ENCODE measurements around the gene RBM20. TPM values are rescaled to one million over a fixed set of nuclear protein-coding genes. Genes with fewer than 3 reads are reported as not detected.

RBM20 gene
- total and polyA plus RNA-seq, 8 donors = under 0.01 to 6.2 (median 0.59) TPM; not detected in 2

GRCh38 chr10:110794808-110795207, 150.7 kb downstream of the RBM20 start:
- intact Hi-C loops (cut with DNase I; ENCODE audit: low total_unique reads) = no loop called here
- no peaks in the 10 kb centered on the region for H3K9me3 ChIP-seq
- peaks cover 13 to 49% (median 30%) of the 10 kb centered on the region in 4 donors for H3K4me1 ChIP-seq
- TF ChIP-seq EP300 (IDR thresholded peaks at IDR 0.05) = no peak
- TF ChIP-seq CTCF (IDR thresholded peaks at IDR 0.05) = no peak
- H3K36me3 ChIP-seq = no peaks in the 10 kb centered on the region
- H3K27me3 ChIP-seq = no peaks in the 10 kb centered on the region
- 52 to 74% (median 66%) methylated on average over 4 of the region's 4 CpGs for WGBS, 5 donors
- peak in 1 of 2 donors; percentile 65 for DNase-seq
- H3K4me3 ChIP-seq = no peak overlapping the region
- H3K27ac ChIP-seq = no peak overlapping the region

- no peak for DNase-seq
- intact Hi-C loops (cut with DNase I; ENCODE audit: low total_unique reads) = no loop called here
- H3K4me1 ChIP-seq = peaks cover 2 to 31% (median 12%) of the 10 kb centered on the region in 4 donors
- H3K4me3 ChIP-seq = no peak overlapping the region
- 72 to 78% (median 77%) methylated on average over 10 of the region's 10 CpGs for WGBS, 5 donors
- H3K27me3 ChIP-seq = no peaks in the 10 kb centered on the region
- H3K9me3 ChIP-seq = no peaks in the 10 kb centered on the region
- H3K36me3 ChIP-seq = no peaks in the 10 kb centered on the region
- TF ChIP-seq POLR2AphosphoS5 (IDR thresholded peaks at IDR 0.05) = no peak
- TF ChIP-seq POLR2A (IDR thresholded peaks at IDR 0.05) = no peak
- no peak for TF ChIP-seq CTCF (IDR thresholded peaks at IDR 0.05)
- TF ChIP-seq EP300 (IDR thresholded peaks at IDR 0.05) = no peak
- no peak overlapping the region for H3K27ac ChIP-seq
These were observed 153.3 kb downstream of the RBM20 start for GRCh38 chr10:110797416-110797815.

- no peaks in the 10 kb centered on the region for H3K36me3 ChIP-seq
- H3K27ac ChIP-seq = no peak overlapping the region
- no peaks in the 10 kb centered on the region for H3K9me3 ChIP-seq
- WGBS, 5 donors = 97 to 100% (median 100%) methylated on average over 2 of the region's 2 CpGs
- peaks cover 11 to 31% (median 16%) of the 10 kb centered on the region in 4 donors for H3K4me1 ChIP-seq
- H3K4me3 ChIP-seq = no peak overlapping the region
- no peaks in the 10 kb centered on the region for H3K27me3 ChIP-seq
- no peak for DNase-seq
- intact Hi-C loops (cut with DNase I; ENCODE audit: low total_unique reads) = no loop called here
- TF ChIP-seq CTCF (IDR thresholded peaks at IDR 0.05) (no peak), POLR2AphosphoS5 (IDR thresholded peaks at IDR 0.05) (no peak), EP300 (IDR thresholded peaks at IDR 0.05) (no peak), POLR2A (IDR thresholded peaks at IDR 0.05) (no peak)
These were observed 154.2 kb downstream of the RBM20 start for GRCh38 chr10:110798340-110798739.

GRCh38 chr10:110802090-110802489, 158.0 kb downstream of the RBM20 start:
- Histone ChIP-seq H3K4me1 (peaks cover 20 to 35% (median 29%) of the 10 kb centered on the region in 4 donors), H3K27me3 (no peaks in the 10 kb centered on the region), H3K36me3 (no peaks in the 10 kb centered on the region), H3K27ac (peak overlapping the region in 4 of 5 donors; percentile 45 to 69 (median 59)), H3K4me3 (no peak overlapping the region), H3K9me3 (no peaks in the 10 kb centered on the region)
- 83 to 92% (median 86%) methylated on average over 1 of the region's 1 CpG for WGBS, 5 donors
- DNase-seq = no peak
- no peak for TF ChIP-seq EP300 (IDR thresholded peaks at IDR 0.05)
- no peak for TF ChIP-seq CTCF (IDR thresholded peaks at IDR 0.05)
- intact Hi-C loops (cut with DNase I; ENCODE audit: low total_unique reads) = loop anchor here (10.0 kb wide), 1 partner anchor 93 kb away; no protein-coding TSS in a partner anchor

Measured in stomach (tissue), 9 donors.